Measurements from ENCODE around the gene NOP14.

The NOP14 gene

DNA sequence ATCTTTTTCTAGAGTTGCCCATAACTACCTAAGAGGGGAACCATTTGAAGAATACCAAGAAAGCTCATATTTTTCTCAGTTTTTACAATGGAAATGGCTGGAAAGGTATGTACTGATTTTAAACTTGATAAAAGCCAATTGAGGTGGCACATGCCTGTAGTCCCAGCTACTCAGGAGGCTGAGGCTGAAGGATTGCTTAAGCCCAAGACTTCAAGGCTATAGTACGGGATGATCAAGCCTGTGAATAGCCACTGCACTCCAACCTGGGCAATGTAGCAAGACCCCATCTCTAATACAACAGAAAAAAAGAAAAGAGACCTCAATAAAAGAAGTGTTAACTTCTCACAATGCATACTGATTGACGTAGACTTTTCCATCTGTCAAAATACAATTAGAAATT is 44.5 kb upstream of the NOP14 start:
- Histone ChIP-seq H3K4me3 (ENCODE audit: low read depth, low read length) (no peak overlapping the region), H3K36me3 (ENCODE audit: control insufficient read depth in 2 of 2, insufficient read depth in 1 of 2, low read length in 2 of 2) (no peaks in the 10 kb centered on the region), H3K9me3 (ENCODE audit: control insufficient read depth, insufficient read depth, low read depth, low read length) (no peaks in the 10 kb centered on the region), H3K27ac (ENCODE audit: extremely low read depth, low read depth, low read length) (no peak overlapping the region), H3K4me1 (ENCODE audit: control insufficient read depth, insufficient read depth, low read length) (no peaks in the 10 kb centered on the region)
- TF ChIP-seq, protein P1, sequence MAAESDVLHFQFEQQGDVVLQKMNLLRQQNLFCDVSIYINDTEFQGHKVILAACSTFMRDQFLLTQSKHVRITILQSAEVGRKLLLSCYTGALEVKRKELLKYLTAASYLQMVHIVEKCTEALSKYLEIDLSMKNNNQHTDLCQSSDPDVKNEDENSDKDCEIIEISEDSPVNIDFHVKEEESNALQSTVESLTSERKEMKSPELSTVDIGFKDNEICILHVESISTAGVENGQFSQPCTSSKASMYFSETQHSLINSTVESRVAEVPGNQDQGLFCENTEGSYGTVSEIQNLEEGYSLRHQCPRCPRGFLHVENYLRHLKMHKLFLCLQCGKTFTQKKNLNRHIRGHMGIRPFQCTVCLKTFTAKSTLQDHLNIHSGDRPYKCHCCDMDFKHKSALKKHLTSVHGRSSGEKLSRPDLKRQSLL (tag by site-specific recombination; IDR thresholded peaks at IDR 0.05): no peak
- no peak for TF ChIP-seq SCRT1 (tag by site-specific recombination; IDR thresholded peaks at IDR 0.05; ENCODE audit: borderline replicate concordance)
- TF ChIP-seq ZNF777 (tag by site-specific recombination; IDR thresholded peaks at IDR 0.05; ENCODE audit: borderline replicate concordance): no peak
- TF ChIP-seq ZNF76 (tag by site-specific recombination; IDR thresholded peaks at IDR 0.05; ENCODE audit: borderline replicate concordance, low read depth): no peak
- TF ChIP-seq ZNF140 (tag by site-specific recombination; IDR thresholded peaks at IDR 0.05): no peak
- no peak for TF ChIP-seq ZNF335 (tag by site-specific recombination; conservative IDR thresholded peaks at IDR 0.05)
- no peak for TF ChIP-seq ZNF223 (tag by site-specific recombination; IDR thresholded peaks at IDR 0.05)
- TF ChIP-seq, protein P2, sequence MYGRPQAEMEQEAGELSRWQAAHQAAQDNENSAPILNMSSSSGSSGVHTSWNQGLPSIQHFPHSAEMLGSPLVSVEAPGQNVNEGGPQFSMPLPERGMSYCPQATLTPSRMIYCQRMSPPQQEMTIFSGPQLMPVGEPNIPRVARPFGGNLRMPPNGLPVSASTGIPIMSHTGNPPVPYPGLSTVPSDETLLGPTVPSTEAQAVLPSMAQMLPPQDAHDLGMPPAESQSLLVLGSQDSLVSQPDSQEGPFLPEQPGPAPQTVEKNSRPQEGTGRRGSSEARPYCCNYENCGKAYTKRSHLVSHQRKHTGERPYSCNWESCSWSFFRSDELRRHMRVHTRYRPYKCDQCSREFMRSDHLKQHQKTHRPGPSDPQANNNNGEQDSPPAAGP (tag by site-specific recombination; IDR thresholded peaks at IDR 0.05): no peak
- TF ChIP-seq ZNF211 (tag by site-specific recombination; IDR thresholded peaks at IDR 0.05; ENCODE audit: low read depth): no peak
- TF ChIP-seq ZNF843 (tag by site-specific recombination; IDR thresholded peaks at IDR 0.05): no peak
- TF ChIP-seq ZNF600 (tag by site-specific recombination; IDR thresholded peaks at IDR 0.05): no peak
- TF ChIP-seq KLF9 (tag by site-specific recombination; IDR thresholded peaks at IDR 0.05; ENCODE audit: low read depth): no peak
- TF ChIP-seq, protein P3, sequence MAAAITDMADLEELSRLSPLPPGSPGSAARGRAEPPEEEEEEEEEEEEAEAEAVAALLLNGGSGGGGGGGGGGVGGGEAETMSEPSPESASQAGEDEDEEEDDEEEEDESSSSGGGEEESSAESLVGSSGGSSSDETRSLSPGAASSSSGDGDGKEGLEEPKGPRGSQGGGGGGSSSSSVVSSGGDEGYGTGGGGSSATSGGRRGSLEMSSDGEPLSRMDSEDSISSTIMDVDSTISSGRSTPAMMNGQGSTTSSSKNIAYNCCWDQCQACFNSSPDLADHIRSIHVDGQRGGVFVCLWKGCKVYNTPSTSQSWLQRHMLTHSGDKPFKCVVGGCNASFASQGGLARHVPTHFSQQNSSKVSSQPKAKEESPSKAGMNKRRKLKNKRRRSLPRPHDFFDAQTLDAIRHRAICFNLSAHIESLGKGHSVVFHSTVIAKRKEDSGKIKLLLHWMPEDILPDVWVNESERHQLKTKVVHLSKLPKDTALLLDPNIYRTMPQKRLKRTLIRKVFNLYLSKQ (tag by site-specific recombination; IDR thresholded peaks at IDR 0.05; ENCODE audit: borderline replicate concordance): no peak
- no peak for TF ChIP-seq ZNF747 (tag by site-specific recombination; IDR thresholded peaks at IDR 0.05)
- TF ChIP-seq ZBTB26 (tag by site-specific recombination; optimal IDR thresholded peaks at IDR 0.05): no peak
- TF ChIP-seq ZEB2 (tag by site-specific recombination; IDR thresholded peaks at IDR 0.05): no peak
- no peak for TF ChIP-seq ZNF548 (tag by site-specific recombination; IDR thresholded peaks at IDR 0.05)
- ChIA-PET POLR2A (no interaction called here), CTCF (interaction anchor here (0.5 to 1.3 kb wide), 2 partner anchors 30 to 72 kb away, joined by 3 read pairs; no protein-coding TSS in a partner anchor)

DNA sequence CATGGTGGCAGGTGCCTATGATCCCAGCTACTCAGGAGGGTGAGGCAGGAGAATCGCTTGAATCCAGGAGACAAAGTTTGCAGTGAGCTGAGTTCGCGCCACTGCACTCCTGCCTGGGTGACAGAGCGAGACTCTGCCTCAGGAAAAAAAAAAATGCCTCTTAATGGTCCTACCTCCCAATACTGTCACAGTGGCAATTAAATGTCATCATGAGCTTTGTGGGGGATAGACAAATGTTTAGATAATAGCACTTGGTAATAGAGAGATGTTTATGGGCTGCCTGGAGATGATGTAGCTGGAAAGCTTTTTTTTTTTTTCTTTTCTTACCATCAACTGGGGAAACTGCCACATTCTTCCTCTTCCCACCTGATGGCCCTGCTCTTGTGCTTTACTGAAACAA is 33.2 kb upstream of the NOP14 start:
- CTCF ChIA-PET: interaction anchor here (0.6 to 1.0 kb wide), 2 partner anchors 18 to 51 kb away, joined by 3 to 6 read pairs; no protein-coding TSS in a partner anchor
- TF ChIP-seq ZNF211 (tag by site-specific recombination; IDR thresholded peaks at IDR 0.05; ENCODE audit: low read depth) (no peak), ZNF596 (tag by site-specific recombination; IDR thresholded peaks at IDR 0.05) (no peak), OVOL3 (tag by site-specific recombination; IDR thresholded peaks at IDR 0.05) (no peak), OSR2 (tag by site-specific recombination; IDR thresholded peaks at IDR 0.05) (no peak), ZNF184 (tag by site-specific recombination; IDR thresholded peaks at IDR 0.05) (no peak), GLI2 (tag by site-specific recombination; IDR thresholded peaks at IDR 0.05; ENCODE audit: borderline replicate concordance, low read depth) (no peak), GLIS1 (tag by site-specific recombination; IDR thresholded peaks at IDR 0.05) (peak; percentile 95)
- POLR2A ChIA-PET: no interaction called here

More for the DNA sequence above, 33.2 kb upstream of the NOP14 start:
- no peaks in the 10 kb centered on the region for H3K4me1 ChIP-seq (ENCODE audit: control insufficient read depth, insufficient read depth, low read length)
- H3K27ac ChIP-seq (ENCODE audit: extremely low read depth, low read depth, low read length): no peak overlapping the region
- H3K36me3 ChIP-seq (ENCODE audit: control insufficient read depth in 2 of 2, insufficient read depth in 1 of 2, low read length in 2 of 2): no peaks in the 10 kb centered on the region
- H3K9me3 ChIP-seq (ENCODE audit: control insufficient read depth, insufficient read depth, low read depth, low read length): no peaks in the 10 kb centered on the region
- H3K4me3 ChIP-seq (ENCODE audit: low read depth, low read length): no peak overlapping the region

All from HEK293 (cell line).